Myometrial cell (primary cell): ENCODE results near the gene PARS2. TPM values are rescaled to one million over a fixed set of nuclear protein-coding genes. Genes with fewer than 3 reads are reported as not detected.

Experiments used
- total RNA-seq: library from RNA; depleted of rRNA; stranded (reverse); fragments of >200 nt; gene quantifications from 2 replicates; pipeline ENCODE4 v1.2.3, GENCODE V29; 2015

PARS2 gene
- 3.5 and 3.7 TPM in 2 replicates for total RNA-seq

GRCh38 chr1:54764133-54764921 is at the start of gene PARS2:
Gene PARS2, minus strand, starts transcription at chr1:54764523. Its CDS starts 5,362 bp downstream, at chr1:54759161.

GRCh38 chr1:54800899-54801759 is 36.8 kb upstream of the PARS2 start, which contains the start of gene TTC22:
Gene TTC22, minus strand, starts transcription at chr1:54801323. Its CDS starts 160 bp downstream, at chr1:54801163.

GRCh38 chr1:54715493-54716298 is 48.6 kb downstream of the PARS2 start, which contains the start of gene TTC4:
Gene TTC4, plus strand, starts transcription at chr1:54715861. Its CDS starts 48 bp downstream, at chr1:54715909.

Other genes with a start within 250 kb of the PARS2 start
- gene ACOT11, start 216.3 kb downstream of the PARS2 start, total RNA-seq = 2.3 and 2.8 TPM in 2 replicates
- gene FAM151A, start 141.0 kb downstream of the PARS2 start, total RNA-seq = not detected in 2 replicates
- gene MROH7, start 122.7 kb downstream of the PARS2 start, total RNA-seq = not detected in 2 replicates
- gene TTC4, start 48.7 kb downstream of the PARS2 start, total RNA-seq = 24.5 and 32.9 TPM in 2 replicates
- gene TTC22, start 36.8 kb upstream of the PARS2 start, total RNA-seq = not detected in 2 replicates
- 367 and 384 TPM in 2 replicates for gene DHCR24, start 122.7 kb upstream of the PARS2 start, total RNA-seq
- gene TMEM61, start 216.1 kb upstream of the PARS2 start, total RNA-seq = not detected in 2 replicates
- gene BSND, start 234.4 kb upstream of the PARS2 start, total RNA-seq = not detected in 2 replicates